Effector memory CD4-positive, alpha-beta T cell (primary cell): ENCODE measurements around the gene LOXL3.

ENCODE experiments used
- DNase-seq, 3 donors: peaks; one replicate each; pipeline ENCODE4 v3.0.0-alpha.2; 2020
- H3K27ac ChIP-seq: 2 replicates; pipeline ENCODE4 v1.7.0; 2013; ENCODE audit warnings: mild to moderate bottlenecking, low read length, moderate library complexity; ENCODE audit not compliant: insufficient read depth, poor library complexity, severe bottlenecking
- H3K27me3 ChIP-seq: replicated peaks from 2 replicates; pipeline ENCODE4 v1.7.0; 2013; ENCODE audit warnings: mild to moderate bottlenecking, low read length; ENCODE audit not compliant: insufficient read depth, control insufficient read depth, poor library complexity, severe bottlenecking
- H3K36me3 ChIP-seq: 2 replicates; pipeline ENCODE4 v1.7.0; 2013; ENCODE audit warnings: mild to moderate bottlenecking, low read length, moderate library complexity; ENCODE audit not compliant: control insufficient read depth, insufficient read depth
- H3K4me1 ChIP-seq: 2 replicates; pipeline ENCODE4 v1.7.0; 2013; ENCODE audit warnings: low read length, mild to moderate bottlenecking; ENCODE audit not compliant: control insufficient read depth, insufficient read depth, poor library complexity, severe bottlenecking
- H3K4me3 ChIP-seq: 2 replicates; pipeline ENCODE4 v1.7.0; 2013; ENCODE audit warnings: low read length, low read depth, mild to moderate bottlenecking; ENCODE audit not compliant: insufficient read depth, poor library complexity, severe bottlenecking
- H3K9me3 ChIP-seq: 2 replicates; pipeline ENCODE4 v1.7.0; 2013; ENCODE audit warnings: mild to moderate bottlenecking, low read length, moderate library complexity; ENCODE audit not compliant: control insufficient read depth

The LOXL3 gene

DNA sequence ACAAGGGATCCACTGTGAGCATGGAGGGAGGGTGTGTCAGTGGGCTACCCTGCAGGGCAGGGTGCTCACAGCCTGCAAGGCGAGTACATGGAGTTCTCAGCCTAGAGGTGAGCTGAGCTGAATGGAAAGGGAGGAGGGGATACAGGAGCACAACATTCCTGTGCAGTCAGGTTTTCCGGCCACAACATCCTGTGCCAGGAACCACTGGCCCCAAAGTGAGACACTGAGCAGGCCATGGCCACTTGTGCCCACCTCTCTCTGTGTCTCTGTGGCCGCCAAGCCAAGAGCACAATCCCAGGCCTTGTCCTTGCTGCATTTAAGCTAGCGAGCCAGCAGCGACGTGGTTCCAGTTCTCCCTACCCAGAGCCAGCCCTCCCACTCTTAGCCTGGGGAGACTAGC lies 6.8 kb upstream of the LOXL3 start:
- Histone ChIP-seq H3K4me1 (peaks cover 7% of the 10 kb centered on the region), H3K36me3 (peaks cover 9% of the 10 kb centered on the region), H3K4me3 (no peak overlapping the region), H3K27ac (no peak overlapping the region), H3K27me3 (peaks cover 3% of the 10 kb centered on the region), H3K9me3 (no peaks in the 10 kb centered on the region)
- DNase-seq: no peak

DNA sequence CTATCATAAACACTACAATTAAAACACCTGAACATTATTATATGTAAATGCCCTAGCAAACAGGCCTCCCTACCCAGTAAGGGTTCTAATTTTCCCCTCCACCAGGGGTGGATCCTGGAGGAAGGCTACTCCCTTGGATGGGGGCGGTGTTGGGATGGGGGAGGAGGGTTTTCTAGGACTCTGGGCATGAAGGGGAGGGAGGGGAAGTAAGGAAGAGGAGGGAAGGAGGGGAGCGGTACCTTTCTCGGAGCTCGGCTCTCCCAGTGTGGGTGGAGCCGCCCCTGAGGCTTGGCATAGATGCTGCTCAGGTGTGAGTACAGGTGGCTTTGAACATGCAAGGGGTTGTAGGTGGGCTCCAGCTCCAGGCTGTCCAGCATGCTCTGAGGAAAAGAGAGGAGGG lies 6.2 kb upstream of the LOXL3 start:
- Histone ChIP-seq H3K27ac (no peak overlapping the region), H3K9me3 (no peaks in the 10 kb centered on the region), H3K4me3 (no peak overlapping the region), H3K27me3 (peaks cover 3% of the 10 kb centered on the region), H3K36me3 (peaks cover 9% of the 10 kb centered on the region), H3K4me1 (peaks cover 14% of the 10 kb centered on the region)
- no peak for DNase-seq

- Histone ChIP-seq H3K36me3 (peaks cover 9% of the 10 kb centered on the region), H3K4me1 (peaks cover 19% of the 10 kb centered on the region), H3K9me3 (no peaks in the 10 kb centered on the region), H3K27me3 (peaks cover under 1% of the 10 kb centered on the region), H3K27ac (no peak overlapping the region), H3K4me3 (no peak overlapping the region)
- DNase-seq: no peak
These were observed 4.8 kb upstream of the LOXL3 start for GRCh38 chr2:74558284-74559230.

GRCh38 chr2:74556831-74557370 lies 3.2 kb upstream of the LOXL3 start:
- Histone ChIP-seq H3K9me3 (no peaks in the 10 kb centered on the region), H3K36me3 (peaks cover 9% of the 10 kb centered on the region), H3K4me3 (no peak overlapping the region), H3K27ac (no peak overlapping the region), H3K27me3 (no peaks in the 10 kb centered on the region), H3K4me1 (peaks cover 19% of the 10 kb centered on the region)
- no peak for DNase-seq

DNA sequence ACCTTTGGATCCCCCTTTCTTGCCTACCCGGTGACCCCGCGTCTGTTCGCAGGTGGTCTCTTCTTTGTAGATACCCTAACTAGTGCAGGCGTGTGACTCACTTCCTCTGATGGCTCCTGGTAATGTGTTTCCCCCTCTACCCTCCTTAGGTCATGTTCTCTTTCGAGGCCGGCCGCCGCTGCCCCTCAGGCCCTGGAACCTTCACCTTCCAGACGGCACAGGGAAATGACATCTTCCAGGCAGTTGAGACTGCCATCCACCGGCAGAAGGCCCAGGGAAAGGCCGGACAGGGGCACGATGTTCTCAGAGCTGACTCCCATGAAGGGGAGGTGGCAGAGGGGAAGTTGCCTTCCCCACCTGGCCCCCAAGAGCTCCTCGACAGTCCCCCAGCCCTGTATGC lies 2.4 kb upstream of the LOXL3 start:
- H3K36me3 ChIP-seq: peaks cover 9% of the 10 kb centered on the region
- H3K4me3 ChIP-seq: no peak overlapping the region
- no peaks in the 10 kb centered on the region for H3K9me3 ChIP-seq
- H3K27ac ChIP-seq: no peak overlapping the region
- no peak for DNase-seq
- H3K4me1 ChIP-seq: peaks cover 19% of the 10 kb centered on the region
- no peaks in the 10 kb centered on the region for H3K27me3 ChIP-seq

- Histone ChIP-seq H3K4me3 (peak overlapping the region; percentile 68), H3K36me3 (peaks cover 9% of the 10 kb centered on the region), H3K27me3 (no peaks in the 10 kb centered on the region), H3K9me3 (no peaks in the 10 kb centered on the region), H3K27ac (no peak overlapping the region), H3K4me1 (peaks cover 19% of the 10 kb centered on the region)
- DNase-seq: no peak
These were observed 1.9 kb upstream of the LOXL3 start for GRCh38 chr2:74555610-74556103.

GRCh38 chr2:74554820-74555531 lies 1.2 kb upstream of the LOXL3 start:
- H3K4me3 ChIP-seq: peak overlapping the region; percentile 68
- H3K4me1 ChIP-seq: peaks cover 19% of the 10 kb centered on the region
- H3K27me3 ChIP-seq: no peaks in the 10 kb centered on the region
- peaks cover 9% of the 10 kb centered on the region for H3K36me3 ChIP-seq
- peak overlapping the region; percentile 70 for H3K27ac ChIP-seq
- peak in 1 of 3 donors; percentile 25 for DNase-seq
- H3K9me3 ChIP-seq: no peaks in the 10 kb centered on the region

DNA sequence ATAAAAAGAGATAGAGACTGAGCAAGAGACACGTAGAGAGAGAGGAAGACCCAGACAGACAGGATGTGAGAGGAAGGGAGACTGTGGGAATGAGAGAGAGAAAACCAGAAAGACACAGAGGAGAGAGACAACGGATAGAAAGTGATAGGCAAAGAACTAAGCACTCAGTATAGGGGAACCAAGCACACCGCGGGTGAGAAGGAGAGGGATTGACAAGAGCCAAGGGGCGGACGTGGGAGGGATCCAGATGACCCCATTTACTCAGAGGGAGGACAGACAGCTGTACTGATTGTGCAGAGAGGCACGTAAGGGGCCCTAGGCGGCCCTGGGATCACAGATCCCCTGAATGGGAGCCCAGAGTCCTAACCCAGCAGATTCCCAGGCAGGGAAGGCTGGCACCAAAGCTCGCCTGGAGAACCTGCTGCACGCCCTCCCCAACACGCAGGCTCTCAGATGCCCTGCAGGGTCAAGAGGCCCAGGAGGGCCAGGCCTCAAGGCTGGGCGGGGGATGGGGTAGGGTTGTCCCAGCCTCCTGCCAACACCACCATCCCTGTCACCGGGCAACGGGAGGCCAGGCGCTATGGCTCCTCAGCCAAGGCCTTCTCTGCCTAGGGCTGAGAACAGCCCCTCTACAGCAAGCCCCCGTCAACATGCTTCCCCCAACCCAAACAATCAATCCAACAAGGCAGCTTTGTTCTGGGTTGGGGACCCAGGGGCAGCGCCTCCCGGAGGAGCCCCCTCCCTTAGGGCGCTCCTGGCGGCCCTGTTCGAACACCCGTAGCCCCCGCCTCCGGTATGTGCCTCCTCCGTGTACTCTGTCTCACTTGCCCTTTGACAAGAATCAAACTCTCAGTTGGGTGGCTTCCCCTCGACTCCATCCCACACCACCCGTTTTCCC lies 579 bp downstream of the LOXL3 start:
- H3K9me3 ChIP-seq: no peaks in the 10 kb centered on the region
- no peak overlapping the region for H3K27ac ChIP-seq
- H3K4me3 ChIP-seq: no peak overlapping the region
- peaks cover 9% of the 10 kb centered on the region for H3K36me3 ChIP-seq
- no peak for DNase-seq
- peaks cover 24% of the 10 kb centered on the region for H3K4me1 ChIP-seq
- peaks cover 17% of the 10 kb centered on the region for H3K27me3 ChIP-seq
